GM23338 (cell line): Measurements from ENCODE around the gene ZNF700.
"Not testable (repeated sequence)": the region's sequence is repeated elsewhere in the genome, so short reads cannot be mapped to it uniquely, and the experiment has no call there.

Experiments
- CREB1 ChIP-seq: fragments of 250-450 bp; sonication (Bioruptor Pico); IDR thresholded peaks from 2 replicates; pipeline ENCODE4 v1.5.0; 2020; ENCODE audit warnings: low read depth, mild to moderate bottlenecking, moderate library complexity
- CTCF ChIP-seq, 2 experiments: fragments of 200-600 bp in 1 of 2; sonication (generic) in 1 of 2; conservative IDR thresholded peaks; 2 replicates each; pipeline versions ENCODE4 v1.5.1 to v1.6.1; 2016 to 2017; ENCODE audit warnings: antibody characterized with exemption in 2 of 2, low read depth in 2 of 2, mild to moderate bottlenecking in 2 of 2, moderate library complexity in 1 of 2
- EZH2phosphoT487 ChIP-seq: fragments of 200-600 bp; sonication (generic); IDR thresholded peaks from one replicate; pipeline ENCODE4 v1.8.1; 2018; ENCODE audit warnings: antibody characterized with exemption; ENCODE audit not compliant: unreplicated experiment
- JUNB ChIP-seq: IDR thresholded peaks from one replicate; pipeline ENCODE4 v1.6.1; 2016; ENCODE audit warnings: antibody characterized with exemption; ENCODE audit not compliant: unreplicated experiment
- POLR2AphosphoS5 ChIP-seq: IDR thresholded peaks from 2 replicates; pipeline ENCODE4 v1.6.1; 2016; ENCODE audit warnings: antibody characterized with exemption, low read depth
- REST ChIP-seq: IDR thresholded peaks from one replicate; pipeline ENCODE4 v1.6.1; 2018; ENCODE audit warnings: antibody characterized with exemption; ENCODE audit not compliant: unreplicated experiment
- ZNF331 ChIP-seq: fragments of 250-450 bp; sonication (Bioruptor Pico); IDR thresholded peaks from 2 replicates; pipeline ENCODE4 v1.5.0; 2020; ENCODE audit warnings: low read depth, mild to moderate bottlenecking, moderate library complexity

GRCh38 chr19:11935829-11936228 lies 10.9 kb downstream of the ZNF700 start:
- not testable (repeated sequence) for TF ChIP-seq REST; CTCF (conservative IDR thresholded peaks at IDR 0.05; ENCODE audit: low read depth in 2 of 2); EZH2phosphoT487; POLR2AphosphoS5; JUNB; CREB1 (CRISPR knock-in tag); ZNF331 (CRISPR knock-in tag)
